ENCODE results near the gene EFNA5.

GRCh38 chr5:107566986-107567385 is 103.8 kb downstream of the EFNA5 start:
- TF ChIP-seq EZH2phosphoT487 (IDR thresholded peaks at IDR 0.05; ENCODE audit: insufficient read depth, low read depth), result no peak
- TF ChIP-seq EZH2 (IDR thresholded peaks at IDR 0.05; ENCODE audit: insufficient read depth, poor library complexity, severe bottlenecking), result no peak
